Measurements from ENCODE around the gene TBC1D4.

DNA sequence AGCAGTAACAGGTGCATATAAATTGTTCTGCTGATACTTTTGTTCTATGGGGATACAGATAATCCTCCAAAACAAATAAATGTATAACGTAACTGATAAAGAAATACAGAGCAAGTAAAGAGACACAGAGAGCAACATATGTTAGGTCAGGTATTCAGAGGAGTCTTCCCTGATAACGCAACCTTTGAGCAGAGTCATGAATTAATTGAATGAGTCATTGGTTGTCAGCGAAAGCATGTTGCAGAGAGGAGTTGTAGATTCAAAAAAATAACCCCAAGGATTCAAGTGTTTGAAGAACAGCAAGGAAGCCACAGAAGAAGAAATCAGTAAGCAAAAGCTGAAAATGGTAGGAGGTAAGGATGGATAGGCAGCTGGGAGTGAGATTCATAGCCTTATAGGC lies 245.2 kb downstream of the TBC1D4 start:
- no peak for TF ChIP-seq POLR2A (IDR thresholded peaks at IDR 0.05)
- TF ChIP-seq, protein P1, sequence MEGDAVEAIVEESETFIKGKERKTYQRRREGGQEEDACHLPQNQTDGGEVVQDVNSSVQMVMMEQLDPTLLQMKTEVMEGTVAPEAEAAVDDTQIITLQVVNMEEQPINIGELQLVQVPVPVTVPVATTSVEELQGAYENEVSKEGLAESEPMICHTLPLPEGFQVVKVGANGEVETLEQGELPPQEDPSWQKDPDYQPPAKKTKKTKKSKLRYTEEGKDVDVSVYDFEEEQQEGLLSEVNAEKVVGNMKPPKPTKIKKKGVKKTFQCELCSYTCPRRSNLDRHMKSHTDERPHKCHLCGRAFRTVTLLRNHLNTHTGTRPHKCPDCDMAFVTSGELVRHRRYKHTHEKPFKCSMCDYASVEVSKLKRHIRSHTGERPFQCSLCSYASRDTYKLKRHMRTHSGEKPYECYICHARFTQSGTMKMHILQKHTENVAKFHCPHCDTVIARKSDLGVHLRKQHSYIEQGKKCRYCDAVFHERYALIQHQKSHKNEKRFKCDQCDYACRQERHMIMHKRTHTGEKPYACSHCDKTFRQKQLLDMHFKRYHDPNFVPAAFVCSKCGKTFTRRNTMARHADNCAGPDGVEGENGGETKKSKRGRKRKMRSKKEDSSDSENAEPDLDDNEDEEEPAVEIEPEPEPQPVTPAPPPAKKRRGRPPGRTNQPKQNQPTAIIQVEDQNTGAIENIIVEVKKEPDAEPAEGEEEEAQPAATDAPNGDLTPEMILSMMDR (IDR thresholded peaks at IDR 0.05), result no peak
